Skeletal muscle satellite cell (primary cell): ENCODE results near the gene COBL.

Experiments
- H3K27me3 ChIP-seq: 2 replicates; pipeline ENCODE4 v1.7.0; 2013; ENCODE audit warnings: low read length; ENCODE audit not compliant: control insufficient read depth, insufficient read depth
- H3K36me3 ChIP-seq: 2 replicates; pipeline ENCODE4 v1.7.0; 2013; ENCODE audit warnings: mild to moderate bottlenecking, control low read depth, low read length; ENCODE audit not compliant: insufficient read depth
- H3K4me1 ChIP-seq: 2 replicates; pipeline ENCODE4 v1.7.0; 2013; ENCODE audit warnings: low read length; ENCODE audit not compliant: control insufficient read depth, insufficient read depth
- H3K4me2 ChIP-seq: 2 replicates; pipeline ENCODE4 v1.7.0; 2013; ENCODE audit warnings: mild to moderate bottlenecking, low read length
- H3K4me3 ChIP-seq: 2 replicates; pipeline ENCODE4 v1.7.0; 2013; ENCODE audit warnings: low read length
- H3K9ac ChIP-seq: 2 replicates; pipeline ENCODE4 v1.7.0; 2013; ENCODE audit warnings: mild to moderate bottlenecking, low read depth, low read length, moderate library complexity
- H3K9me3 ChIP-seq: replicated peaks from 2 replicates; pipeline ENCODE4 v1.7.0; 2013; ENCODE audit warnings: mild to moderate bottlenecking, control low read depth, low read length

Gene COBL

DNA sequence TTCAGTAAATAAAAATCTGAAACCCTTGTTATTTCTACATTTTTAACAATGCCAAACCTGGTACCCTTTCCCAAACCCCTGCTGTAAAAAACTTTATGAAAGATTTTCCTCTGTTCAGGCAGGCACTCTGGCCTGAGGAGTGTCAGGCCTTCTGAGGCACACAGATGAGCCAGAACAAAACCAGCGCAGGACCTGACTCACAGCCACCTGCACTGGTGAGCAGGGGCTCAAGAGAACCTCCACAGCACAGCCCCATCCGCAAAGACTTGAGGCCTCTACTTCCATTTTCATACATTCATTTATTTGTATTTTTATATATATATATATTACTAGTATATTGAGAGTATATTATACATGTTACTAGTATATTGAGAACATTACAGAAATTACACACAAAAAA, 49.4 kb downstream of the COBL start:
- Histone ChIP-seq H3K4me3 (no peak overlapping the region), H3K27me3 (no peaks in the 10 kb centered on the region), H3K4me2 (no peak overlapping the region), H3K36me3 (no peaks in the 10 kb centered on the region), H3K9me3 (no peaks in the 10 kb centered on the region), H3K4me1 (no peaks in the 10 kb centered on the region), H3K9ac (no peak overlapping the region)

DNA sequence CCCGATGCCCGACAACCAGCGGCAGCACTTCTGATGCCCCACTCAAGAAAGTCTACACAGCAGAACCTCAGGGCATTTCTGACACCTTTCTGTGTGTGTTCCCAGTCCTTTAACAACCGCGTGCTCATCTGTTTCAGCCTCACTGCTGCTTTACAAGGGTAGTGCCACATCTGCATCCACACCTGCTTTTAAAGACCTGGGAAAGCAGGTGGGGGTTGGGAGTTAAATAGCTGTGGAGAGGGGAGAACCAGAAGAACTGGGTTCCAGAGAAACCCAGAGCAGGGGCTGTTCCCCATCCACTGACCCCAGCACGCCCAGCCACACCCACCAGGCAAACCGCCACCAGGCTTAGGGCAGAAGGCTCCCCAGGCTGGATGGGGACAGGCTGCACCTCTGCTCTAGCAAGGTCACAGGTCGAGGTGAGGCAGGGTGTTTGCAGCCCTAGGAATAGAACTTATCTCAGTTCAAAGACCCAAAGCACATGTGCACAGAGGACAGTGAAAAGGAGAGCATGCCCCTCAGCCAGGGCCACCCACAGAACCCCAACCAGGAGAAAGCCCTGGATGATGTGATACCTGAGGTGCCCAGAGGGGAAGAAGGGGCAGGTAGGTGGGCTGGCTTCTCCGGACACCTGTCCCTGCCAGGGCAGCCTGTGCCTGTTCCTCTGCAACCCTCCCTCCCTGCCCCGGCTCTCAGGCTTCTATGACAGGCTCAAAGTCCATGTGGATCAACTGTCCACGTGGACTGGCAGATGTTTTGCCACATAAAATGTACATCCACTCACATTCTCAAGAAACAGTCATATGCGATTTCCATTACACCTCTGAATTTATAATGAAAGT, 51.3 kb downstream of the COBL start:
- no peak overlapping the region for H3K4me3 ChIP-seq
- no peaks in the 10 kb centered on the region for H3K27me3 ChIP-seq
- H3K4me1 ChIP-seq: no peaks in the 10 kb centered on the region
- no peak overlapping the region for H3K9ac ChIP-seq
- H3K9me3 ChIP-seq: no peaks in the 10 kb centered on the region
- no peak overlapping the region for H3K4me2 ChIP-seq
- no peaks in the 10 kb centered on the region for H3K36me3 ChIP-seq

DNA sequence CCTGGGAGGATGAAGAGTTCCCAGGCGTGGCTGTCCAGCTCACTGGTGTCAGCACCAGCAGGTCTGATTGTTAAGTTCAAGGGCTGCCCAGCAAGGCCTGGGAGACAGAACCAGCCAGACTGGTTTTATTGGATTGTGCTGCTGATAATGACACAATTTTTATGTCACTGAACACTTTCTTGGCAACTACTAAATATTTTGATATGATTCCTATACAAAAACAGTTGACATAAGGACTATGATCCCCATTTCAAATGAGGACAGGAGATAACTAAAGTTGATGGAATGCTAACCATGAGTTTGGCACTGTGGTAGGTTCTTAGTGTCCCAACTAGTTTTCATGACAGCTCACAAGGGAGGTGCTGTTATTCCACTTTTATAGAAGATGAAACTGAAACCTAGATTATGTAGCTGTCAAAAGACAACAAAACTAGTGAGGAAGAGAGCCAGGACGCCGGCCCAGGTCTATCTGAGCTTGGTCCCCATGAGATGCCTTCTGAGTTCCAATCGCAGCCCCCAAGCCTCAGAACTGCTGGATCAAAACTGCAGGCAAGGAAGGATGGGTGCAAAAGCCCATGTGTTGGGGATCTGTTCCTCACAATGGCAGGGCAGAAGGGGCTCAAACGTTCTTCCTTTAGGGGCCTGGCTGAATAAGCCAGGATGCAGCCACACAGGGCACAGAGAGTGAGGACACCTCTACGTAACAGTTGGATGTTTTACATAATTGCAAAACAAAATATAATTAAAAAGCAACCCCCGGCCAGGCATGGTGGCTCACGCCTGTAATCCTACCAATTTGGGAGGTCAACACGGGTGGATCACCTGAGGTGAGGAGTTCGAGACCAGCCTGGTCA, 52.8 kb downstream of the COBL start:
- Histone ChIP-seq H3K36me3 (no peaks in the 10 kb centered on the region), H3K9me3 (no peaks in the 10 kb centered on the region), H3K4me2 (no peak overlapping the region), H3K4me1 (no peaks in the 10 kb centered on the region), H3K9ac (no peak overlapping the region), H3K4me3 (no peak overlapping the region), H3K27me3 (no peaks in the 10 kb centered on the region)

DNA sequence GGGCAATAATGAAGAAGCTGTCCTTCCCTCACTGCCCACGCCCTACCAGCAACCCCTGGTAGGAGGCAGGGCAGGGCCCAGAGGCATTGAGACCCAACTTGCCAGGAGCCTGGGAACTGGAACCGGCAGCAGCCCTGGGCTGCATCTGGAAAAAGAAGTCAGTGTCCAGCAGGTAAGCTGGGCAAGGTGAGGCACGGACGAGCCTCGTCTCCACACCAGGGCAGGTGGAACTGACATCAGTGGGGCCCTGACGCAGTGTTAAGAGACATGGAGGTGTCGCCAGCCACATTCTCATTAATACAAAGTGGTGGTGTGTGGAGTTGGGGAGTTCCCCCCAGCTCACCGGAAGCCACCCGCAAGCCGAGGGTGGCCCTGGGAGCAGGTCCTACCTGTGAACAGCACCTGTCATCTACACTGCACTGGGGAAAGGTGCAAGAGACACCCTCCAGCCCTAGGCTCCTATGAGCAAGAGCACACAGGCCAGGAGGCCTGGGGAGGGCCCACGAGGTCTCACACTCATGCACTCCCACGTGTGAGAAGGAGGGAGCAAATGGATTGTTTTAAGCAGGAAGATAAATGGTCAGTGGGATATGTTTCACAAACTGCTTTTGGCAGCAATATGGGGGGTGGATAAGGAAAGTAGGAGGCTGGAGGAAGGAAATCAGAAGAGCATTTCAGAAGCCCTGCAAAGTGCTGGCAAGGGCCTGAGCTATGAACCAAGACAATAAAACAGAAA, 53.6 kb downstream of the COBL start:
- Histone ChIP-seq H3K9me3 (no peaks in the 10 kb centered on the region), H3K4me2 (no peak overlapping the region), H3K4me1 (no peaks in the 10 kb centered on the region), H3K27me3 (no peaks in the 10 kb centered on the region), H3K4me3 (no peak overlapping the region), H3K9ac (no peak overlapping the region), H3K36me3 (no peaks in the 10 kb centered on the region)

DNA sequence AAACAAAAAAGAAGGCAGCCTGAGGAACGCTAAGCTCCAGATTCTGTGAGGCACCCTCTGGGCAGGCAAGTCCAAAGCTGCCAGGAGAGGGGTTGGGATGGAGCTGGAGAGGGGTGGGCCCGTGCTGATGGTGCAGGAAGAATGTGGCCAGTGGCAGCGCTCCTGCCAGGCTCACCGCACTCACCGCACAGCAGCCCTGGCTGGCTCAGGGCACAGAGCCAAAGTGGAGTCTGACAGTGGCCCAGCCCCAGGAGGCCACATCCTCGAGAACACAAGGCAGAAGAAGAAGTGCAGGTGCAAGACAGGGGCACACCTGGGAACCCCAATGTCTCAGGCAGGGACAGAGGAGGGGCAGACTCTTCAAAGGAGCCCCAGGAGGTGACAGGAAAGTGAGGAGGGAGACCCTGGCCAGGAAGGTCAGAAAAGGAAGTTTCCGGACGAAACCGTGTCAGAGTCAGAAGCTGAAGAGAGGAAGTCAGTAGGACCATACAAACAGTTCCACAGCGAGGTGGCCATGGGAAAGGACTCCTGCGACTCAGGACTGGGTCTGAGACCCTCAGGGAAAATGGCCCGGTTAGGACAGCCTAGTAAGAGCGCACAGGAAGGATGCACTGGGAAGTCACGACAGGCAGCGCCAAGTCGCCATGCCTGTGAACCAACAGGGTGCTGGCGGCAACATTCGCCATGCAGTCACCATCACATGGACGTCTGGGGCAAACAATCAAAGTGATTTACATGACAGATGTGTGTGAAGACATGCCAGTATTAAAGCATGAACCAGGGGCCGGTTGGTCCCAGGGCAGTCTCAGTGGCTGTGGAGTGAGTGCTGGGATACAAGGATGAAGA, 54.4 kb downstream of the COBL start:
- Histone ChIP-seq H3K4me2 (no peak overlapping the region), H3K9me3 (no peaks in the 10 kb centered on the region), H3K36me3 (no peaks in the 10 kb centered on the region), H3K4me3 (no peak overlapping the region), H3K4me1 (no peaks in the 10 kb centered on the region), H3K9ac (no peak overlapping the region), H3K27me3 (no peaks in the 10 kb centered on the region)

DNA sequence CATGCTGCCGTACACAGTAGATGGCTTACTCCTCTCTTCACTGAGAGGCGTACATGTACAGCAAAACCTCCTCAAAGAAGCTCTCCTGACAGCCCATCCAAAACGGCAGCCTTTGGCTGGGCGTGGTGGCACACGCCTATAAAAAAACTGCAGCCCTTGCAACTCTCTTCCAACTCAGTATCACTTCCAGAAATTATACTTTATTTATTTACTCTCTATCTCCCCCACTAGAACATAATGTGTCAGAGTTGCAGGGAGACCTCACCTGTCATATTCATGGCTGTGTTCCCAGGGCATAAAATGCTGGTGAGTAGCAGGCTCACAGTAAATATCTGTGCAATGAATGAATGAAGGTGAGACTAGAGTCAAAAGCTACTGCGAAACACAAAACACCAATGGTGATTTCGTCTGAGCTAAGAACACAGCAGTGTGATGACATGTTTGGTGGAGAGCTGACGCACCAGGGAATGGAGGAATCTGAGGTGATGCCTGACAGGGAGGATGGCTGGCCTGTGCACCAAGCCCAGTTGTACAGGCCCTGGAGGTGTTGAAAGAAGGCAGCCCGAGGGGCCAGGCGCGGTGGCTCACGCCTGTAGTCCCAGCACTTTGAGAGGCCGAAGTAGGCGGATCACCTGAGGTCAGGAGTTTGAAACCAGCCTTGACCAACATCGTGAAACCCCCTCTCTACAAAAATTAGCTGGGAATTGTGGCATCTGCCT, 55.3 kb downstream of the COBL start:
- H3K9me3 ChIP-seq: no peaks in the 10 kb centered on the region
- no peaks in the 10 kb centered on the region for H3K27me3 ChIP-seq
- no peak overlapping the region for H3K9ac ChIP-seq
- no peaks in the 10 kb centered on the region for H3K36me3 ChIP-seq
- H3K4me2 ChIP-seq: no peak overlapping the region
- H3K4me1 ChIP-seq: no peaks in the 10 kb centered on the region
- no peak overlapping the region for H3K4me3 ChIP-seq

DNA sequence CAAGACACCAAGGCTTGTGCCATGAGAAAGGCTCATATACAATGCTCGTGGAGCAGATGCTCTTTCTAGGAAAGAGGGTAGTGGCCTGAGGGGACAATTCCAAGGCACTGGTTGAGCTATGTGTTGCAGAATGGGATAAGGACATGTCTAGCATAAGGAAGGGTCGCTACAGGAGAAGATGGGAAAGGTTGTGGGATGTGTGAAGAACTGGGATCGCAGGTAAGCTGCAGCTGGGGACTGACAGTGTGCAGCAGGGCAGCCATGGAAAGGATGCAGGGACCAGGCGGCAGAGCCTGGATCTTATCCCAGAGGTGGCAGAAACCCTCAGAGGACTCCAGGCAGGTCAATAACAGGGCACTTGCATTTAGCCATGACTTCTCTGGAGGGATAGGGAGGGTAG, 56.1 kb downstream of the COBL start:
- Histone ChIP-seq H3K4me2 (no peak overlapping the region), H3K27me3 (no peaks in the 10 kb centered on the region), H3K4me3 (no peak overlapping the region), H3K9ac (no peak overlapping the region), H3K36me3 (no peaks in the 10 kb centered on the region), H3K9me3 (no peaks in the 10 kb centered on the region), H3K4me1 (no peaks in the 10 kb centered on the region)

DNA sequence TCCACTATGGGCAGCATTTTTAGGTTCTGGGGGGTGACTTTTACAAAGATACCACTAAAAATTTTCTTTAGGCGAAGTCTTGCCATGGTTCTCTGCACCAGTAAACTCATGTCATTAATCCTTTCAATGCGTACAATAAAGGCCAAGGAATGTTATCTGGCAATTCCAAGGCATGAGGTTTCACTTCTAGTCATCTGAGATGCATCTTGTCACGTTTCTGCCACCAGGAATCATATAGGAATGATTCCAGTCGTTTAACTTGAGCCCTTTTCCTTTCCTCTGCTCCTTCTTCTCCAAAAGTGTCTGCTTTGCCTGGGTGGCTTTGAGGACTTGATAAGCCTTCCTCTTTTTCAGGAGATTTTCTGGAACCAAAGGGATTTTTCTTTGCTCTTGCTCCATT, 56.8 kb downstream of the COBL start:
- H3K9ac ChIP-seq: no peak overlapping the region
- H3K9me3 ChIP-seq: no peaks in the 10 kb centered on the region
- H3K36me3 ChIP-seq: no peaks in the 10 kb centered on the region
- H3K4me1 ChIP-seq: no peaks in the 10 kb centered on the region
- H3K4me2 ChIP-seq: no peak overlapping the region
- no peaks in the 10 kb centered on the region for H3K27me3 ChIP-seq
- H3K4me3 ChIP-seq: no peak overlapping the region

DNA sequence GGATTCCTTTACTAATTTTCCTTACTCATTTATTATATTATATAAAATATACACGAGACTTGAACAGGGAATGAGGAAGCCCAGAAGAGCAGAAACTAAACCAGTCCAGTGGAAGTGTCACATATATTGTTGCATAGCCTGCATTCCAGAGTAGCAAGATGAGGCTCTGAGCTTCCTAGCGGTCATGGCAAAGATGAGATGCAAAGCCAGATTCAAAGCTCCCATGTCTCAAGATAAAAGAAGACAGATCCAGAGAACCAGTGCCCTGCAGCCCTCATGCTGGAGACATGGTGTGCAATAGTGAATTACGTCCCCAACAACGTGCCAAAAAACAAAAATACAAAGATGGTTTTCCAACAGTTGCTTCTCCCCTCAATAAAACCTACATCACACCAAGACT, 59.7 kb downstream of the COBL start:
- Histone ChIP-seq H3K4me3 (no peak overlapping the region), H3K27me3 (no peaks in the 10 kb centered on the region), H3K4me2 (no peak overlapping the region), H3K36me3 (no peaks in the 10 kb centered on the region), H3K4me1 (no peaks in the 10 kb centered on the region), H3K9me3 (no peaks in the 10 kb centered on the region), H3K9ac (no peak overlapping the region)

DNA sequence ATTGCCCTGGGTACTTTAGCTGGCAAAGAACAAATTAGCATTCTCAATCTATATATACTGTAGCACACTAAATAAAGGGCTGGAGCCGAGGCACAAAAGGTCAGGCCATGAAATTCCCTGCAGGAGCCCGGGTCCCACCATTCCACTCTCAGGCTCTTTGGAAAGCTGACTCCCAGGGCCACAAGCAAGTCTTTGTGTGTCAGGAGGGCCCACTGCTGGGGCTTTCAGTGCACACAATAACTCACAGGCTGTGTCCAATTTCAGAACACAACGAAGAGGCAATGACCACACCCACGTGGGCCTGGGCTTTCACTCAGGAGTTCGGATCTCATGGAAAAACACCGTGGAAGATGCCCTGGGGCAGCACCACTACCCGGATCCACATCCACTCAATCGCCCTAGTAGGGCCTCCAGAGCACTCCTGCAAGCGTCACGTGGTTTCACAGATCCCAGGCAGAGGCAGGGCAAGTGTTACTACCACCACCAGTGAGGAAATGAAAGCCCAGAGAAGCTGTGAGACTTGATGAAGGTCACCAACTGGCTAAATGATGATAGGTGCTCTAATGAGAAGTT, 60.3 kb downstream of the COBL start:
- Histone ChIP-seq H3K4me1 (no peaks in the 10 kb centered on the region), H3K36me3 (no peaks in the 10 kb centered on the region), H3K9ac (no peak overlapping the region), H3K9me3 (no peaks in the 10 kb centered on the region), H3K4me2 (no peak overlapping the region), H3K4me3 (no peak overlapping the region), H3K27me3 (no peaks in the 10 kb centered on the region)
